ENCODE data around the gene DENND6B. TPM values are rescaled to one million over a fixed set of nuclear protein-coding genes. Genes with fewer than 3 reads are reported as not detected.

The DENND6B gene
- total RNA-seq, 4 donors from 2014 or later = 8.6 to 13.1 (median 11.7) TPM

GRCh38 chr22:50285568-50286229 is 41.1 kb downstream of the DENND6B start:
- Histone ChIP-seq H3K27ac (no peak overlapping the region), H3K4me3 (no peak overlapping the region), H3K36me3 (peaks cover 24 to 97% (median 45%) of the 10 kb centered on the region in 3 donors), H3K4me1 (peaks cover 0 to 25% (median 0%) of the 10 kb centered on the region in 4 donors), H3K9me3 (no peaks in the 10 kb centered on the region), H3K27me3 (no peaks in the 10 kb centered on the region)
- no peak for TF ChIP-seq POLR2A (IDR thresholded peaks at IDR 0.05)
- TF ChIP-seq CTCF (IDR thresholded peaks at IDR 0.05) = no peak
- no peak for TF ChIP-seq EP300 (IDR thresholded peaks at IDR 0.05)
- WGBS, 2 donors = 92 to 96% methylated on average over 19 to 25 of the region's 34 CpGs
- no peak for DNase-seq (ENCODE audit: low spot score in 2 of 2)

DNA sequence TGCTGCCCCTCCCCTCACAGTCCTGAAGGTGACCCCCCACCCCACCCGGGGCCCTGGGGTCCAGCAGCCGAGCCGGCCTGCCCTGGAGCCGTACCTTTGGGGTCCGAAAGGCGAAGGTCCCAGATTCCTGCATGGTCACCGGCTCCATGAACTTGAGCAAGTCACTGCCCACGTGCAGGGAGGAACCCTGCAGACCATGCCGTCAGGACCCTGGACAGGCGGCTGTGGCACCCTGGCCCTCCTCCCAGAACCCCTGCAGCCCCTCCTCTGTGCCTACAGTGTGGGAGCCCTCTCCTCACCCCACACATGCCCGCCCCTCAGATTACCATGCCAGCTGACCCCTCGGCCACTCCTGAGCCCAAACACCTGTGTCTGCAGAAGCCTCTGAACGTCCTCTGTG is 42.3 kb downstream of the DENND6B start:
- Histone ChIP-seq H3K9me3 (no peaks in the 10 kb centered on the region), H3K27ac (no peak overlapping the region), H3K36me3 (peaks cover 28 to 97% (median 45%) of the 10 kb centered on the region in 3 donors), H3K4me1 (peaks cover 0 to 18% (median 0%) of the 10 kb centered on the region in 4 donors), H3K27me3 (no peaks in the 10 kb centered on the region), H3K4me3 (no peak overlapping the region)
- no peak for DNase-seq (ENCODE audit: low spot score in 2 of 2)
- WGBS, 2 donors = 81 to 94% methylated on average over 4 to 6 of the region's 13 CpGs
- no peak for TF ChIP-seq CTCF (IDR thresholded peaks at IDR 0.05)
- no peak for TF ChIP-seq POLR2A (IDR thresholded peaks at IDR 0.05)
- TF ChIP-seq EP300 (IDR thresholded peaks at IDR 0.05) = no peak

DNA sequence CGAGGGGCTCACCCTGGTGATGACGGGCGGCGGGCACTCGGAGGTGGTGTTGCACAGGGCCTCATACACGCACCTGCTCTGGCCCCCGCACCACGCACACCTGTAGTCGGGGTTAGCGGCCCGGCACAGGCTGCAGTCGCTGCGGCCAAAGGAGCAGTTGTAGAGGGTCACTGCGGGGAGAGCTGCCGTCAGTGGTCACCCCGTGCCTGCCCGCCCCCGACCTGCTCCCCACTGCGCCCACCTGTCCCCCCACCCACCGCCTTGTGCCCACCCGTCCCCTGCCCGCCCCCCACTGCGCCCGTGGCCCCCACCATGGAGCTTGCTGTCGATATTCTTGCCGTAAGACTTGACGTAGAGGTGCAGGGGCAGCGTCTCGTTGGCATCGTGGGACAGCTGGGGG is 43.0 kb downstream of the DENND6B start:
- WGBS, 2 donors = 92 to 93% methylated on average over 25 to 30 of the region's 30 CpGs

GRCh38 chr22:50282361-50283155 is 44.3 kb downstream of the DENND6B start:
- H3K4me1 ChIP-seq = peaks cover 0 to 6% (median 0%) of the 10 kb centered on the region in 4 donors
- no peaks in the 10 kb centered on the region for H3K27me3 ChIP-seq
- no peak overlapping the region for H3K4me3 ChIP-seq
- H3K9me3 ChIP-seq = no peaks in the 10 kb centered on the region
- H3K36me3 ChIP-seq = peaks cover 15 to 97% (median 31%) of the 10 kb centered on the region in 3 donors
- DNase-seq (ENCODE audit: low spot score in 2 of 2) = no peak
- TF ChIP-seq CTCF (IDR thresholded peaks at IDR 0.05) = no peak
- no peak for TF ChIP-seq POLR2A (IDR thresholded peaks at IDR 0.05)
- WGBS, 2 donors = 79 to 88% methylated on average over 26 to 39 of the region's 45 CpGs
- no peak overlapping the region for H3K27ac ChIP-seq

More for the DNA sequence above, 43.0 kb downstream of the DENND6B start:
- no peaks in the 10 kb centered on the region for H3K27me3 ChIP-seq
- peaks cover 0 to 12% (median 0%) of the 10 kb centered on the region in 4 donors for H3K4me1 ChIP-seq
- H3K9me3 ChIP-seq = no peaks in the 10 kb centered on the region
- H3K27ac ChIP-seq = no peak overlapping the region
- DNase-seq (ENCODE audit: low spot score in 2 of 2) = no peak
- no peak overlapping the region for H3K4me3 ChIP-seq
- H3K36me3 ChIP-seq = peaks cover 25 to 97% (median 40%) of the 10 kb centered on the region in 3 donors
- TF ChIP-seq EP300 (IDR thresholded peaks at IDR 0.05) (no peak), CTCF (IDR thresholded peaks at IDR 0.05) (no peak), POLR2A (IDR thresholded peaks at IDR 0.05) (no peak)

DNA sequence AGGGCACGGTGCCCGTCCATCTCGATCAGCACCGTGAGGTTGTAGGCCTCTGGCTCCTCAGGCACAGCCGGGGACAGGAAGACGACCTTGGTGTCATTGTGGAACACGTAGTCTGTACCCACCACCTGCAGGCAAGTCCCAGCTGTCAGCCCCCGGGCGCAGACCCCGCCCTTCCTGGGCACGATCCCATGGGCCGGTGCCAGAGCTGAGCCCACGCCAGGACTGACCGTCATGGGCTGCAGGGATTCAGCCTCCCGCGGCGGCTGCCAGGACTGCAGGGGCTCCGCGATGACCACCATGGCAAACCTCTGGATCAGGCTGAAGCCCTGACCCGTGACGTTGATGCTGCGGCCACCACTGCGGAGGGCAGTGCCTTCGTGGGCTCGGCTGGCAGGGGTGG is 44.9 kb downstream of the DENND6B start:
- no peaks in the 10 kb centered on the region for H3K27me3 ChIP-seq
- no peak for TF ChIP-seq POLR2A (IDR thresholded peaks at IDR 0.05)
- H3K27ac ChIP-seq = no peak overlapping the region
- H3K4me3 ChIP-seq = no peak overlapping the region
- peaks cover 13 to 97% (median 31%) of the 10 kb centered on the region in 3 donors for H3K36me3 ChIP-seq
- 86 to 100% methylated on average over 5 to 13 of the region's 25 CpGs for WGBS, 2 donors
- H3K4me1 ChIP-seq = peaks cover 0 to 6% (median 0%) of the 10 kb centered on the region in 4 donors
- DNase-seq (ENCODE audit: low spot score in 2 of 2) = no peak
- H3K9me3 ChIP-seq = no peaks in the 10 kb centered on the region
